Kidney epithelial cell (primary cell): Measurements from ENCODE around the gene RALGPS1. TPM values are rescaled to one million over a fixed set of nuclear protein-coding genes. Genes with fewer than 3 reads are reported as not detected.
A peak's percentile ranks its signal among the peaks of the same experiment; 100 is the strongest.

Source experiments
- DNase-seq: peaks from one replicate; pipeline ENCODE4 v3.0.0-alpha.2; 2010; ENCODE audit warnings: low read depth
- H3K27me3 ChIP-seq: 2 replicates; pipeline ENCODE4 v1.6.0; 2011; ENCODE audit warnings: low read length; ENCODE audit not compliant: control insufficient read depth, insufficient read depth
- H3K36me3 ChIP-seq: 2 replicates; pipeline ENCODE4 v1.5.1; 2011; ENCODE audit warnings: low read length; ENCODE audit not compliant: control insufficient read depth, insufficient read depth
- H3K4me3 ChIP-seq: 2 replicates; pipeline ENCODE4 v1.5.1; 2011; ENCODE audit warnings: low read depth, mild to moderate bottlenecking, control low read depth, low read length
- CTCF ChIP-seq: IDR thresholded peaks from 2 replicates; pipeline ENCODE4 v1.5.1; 2011; ENCODE audit warnings: mild to moderate bottlenecking, moderate library complexity, low read length, control low read depth, inconsistent platforms; ENCODE audit not compliant: insufficient read depth, poor library complexity, severe bottlenecking
- total RNA-seq: library from RNA; depleted of rRNA; stranded (reverse); fragments of >200 nt; gene quantifications from 2 replicates; pipeline ENCODE4 v1.2.3, GENCODE V29; 2015

Gene RALGPS1
- total RNA-seq, 1 donor from 2014 or later, result 5.6 TPM

GRCh38 chr9:127198587-127198986 lies 284.0 kb downstream of the RALGPS1 start:
- Histone ChIP-seq H3K4me3 (no peak overlapping the region), H3K27me3 (no peaks in the 10 kb centered on the region), H3K36me3 (no peaks in the 10 kb centered on the region)
- DNase-seq, result no peak
- no peak for TF ChIP-seq CTCF

GRCh38 chr9:127199001-127199791 lies 284.6 kb downstream of the RALGPS1 start:
- peak; percentile 87 for TF ChIP-seq CTCF
- Histone ChIP-seq H3K36me3 (no peaks in the 10 kb centered on the region), H3K4me3 (no peak overlapping the region), H3K27me3 (no peaks in the 10 kb centered on the region)
- peak; percentile 26 for DNase-seq

- no peak overlapping the region for H3K4me3 ChIP-seq
- H3K36me3 ChIP-seq, result no peaks in the 10 kb centered on the region
- H3K27me3 ChIP-seq, result no peaks in the 10 kb centered on the region
- DNase-seq, result no peak
- no peak for TF ChIP-seq CTCF
Measured at GRCh38 chr9:127200106-127200862, 285.7 kb downstream of the RALGPS1 start.

- Histone ChIP-seq H3K4me3 (no peak overlapping the region), H3K27me3 (no peaks in the 10 kb centered on the region), H3K36me3 (no peaks in the 10 kb centered on the region)
- no peak for TF ChIP-seq CTCF
- no peak for DNase-seq
Measured at GRCh38 chr9:127201071-127201541, 286.5 kb downstream of the RALGPS1 start.

- no peak for DNase-seq
- TF ChIP-seq CTCF, result no peak
- H3K36me3 ChIP-seq, result no peaks in the 10 kb centered on the region
- no peak overlapping the region for H3K4me3 ChIP-seq
- H3K27me3 ChIP-seq, result no peaks in the 10 kb centered on the region
Measured at GRCh38 chr9:127201731-127202130, 287.1 kb downstream of the RALGPS1 start.
